Measurements from ENCODE around the gene DUS3L.
"Not testable (repeated sequence)": the region's sequence is repeated elsewhere in the genome, so short reads cannot be mapped to it uniquely, and the experiment has no call there.

DUS3L gene

DNA sequence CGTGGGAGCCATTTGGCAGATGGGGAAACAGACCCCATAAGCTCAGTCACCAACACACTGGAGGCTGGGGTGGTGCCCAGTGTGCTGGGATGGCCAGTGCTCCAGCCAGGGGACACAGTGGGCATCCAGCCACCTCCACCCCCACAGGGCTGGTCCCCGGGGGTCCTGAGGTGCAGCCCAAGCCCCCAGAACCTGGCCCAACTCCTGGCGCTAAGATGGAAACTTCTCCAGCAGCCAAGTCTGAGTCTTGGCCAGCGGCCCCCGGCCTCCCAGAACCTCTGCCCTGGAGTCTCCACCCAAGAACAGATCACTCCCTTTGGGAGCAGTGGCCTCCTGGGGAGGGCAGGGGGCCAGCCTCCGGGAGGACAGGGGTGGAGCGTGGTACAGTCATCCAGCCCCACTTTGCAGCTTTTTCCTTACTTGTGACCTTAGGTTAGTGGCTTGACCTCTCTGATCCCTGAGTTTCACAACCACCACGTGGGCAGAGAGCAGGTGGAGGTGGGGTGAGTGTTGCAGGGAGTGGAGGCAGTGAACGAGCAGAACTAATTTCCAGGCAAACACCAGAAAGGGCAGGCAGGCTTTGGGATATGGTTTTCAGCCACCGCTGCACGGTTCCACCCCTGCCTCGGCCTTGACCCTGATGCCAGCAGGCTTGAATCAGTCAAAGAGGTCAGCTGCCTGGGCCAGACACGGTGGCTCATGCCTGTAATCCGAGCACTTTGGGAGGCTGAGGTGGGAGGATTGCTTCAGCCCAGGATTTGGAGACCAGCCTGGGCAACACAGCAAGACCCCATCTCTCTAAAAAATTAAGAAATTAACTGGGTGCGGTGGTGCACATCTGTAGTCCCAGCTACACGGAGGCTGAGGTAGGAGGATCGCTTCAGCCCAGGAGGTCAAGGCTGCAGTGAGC, 9.7 kb upstream of the DUS3L start:
- DNase-seq (ENCODE audit: extremely low read depth in 1 of 2, low read depth in 1 of 2): no peak

GRCh38 chr19:5799247-5800241, 8.6 kb upstream of the DUS3L start:
- no peak for DNase-seq (ENCODE audit: extremely low read depth in 1 of 2, low read depth in 1 of 2)

GRCh38 chr19:5798244-5798643, 7.3 kb upstream of the DUS3L start:
- DNase-seq (ENCODE audit: extremely low read depth in 1 of 2, low read depth in 1 of 2): no peak

- no peak for DNase-seq (ENCODE audit: extremely low read depth in 1 of 2, low read depth in 1 of 2)
These were observed 4.5 kb upstream of the DUS3L start for GRCh38 chr19:5795382-5795919.

- no peak for DNase-seq (ENCODE audit: extremely low read depth in 1 of 2, low read depth in 1 of 2)
These were observed 2.2 kb upstream of the DUS3L start for GRCh38 chr19:5793188-5793587.

GRCh38 chr19:5792224-5792623, 1.3 kb upstream of the DUS3L start:
- no peak for DNase-seq (ENCODE audit: extremely low read depth in 1 of 2, low read depth in 1 of 2)

DNA sequence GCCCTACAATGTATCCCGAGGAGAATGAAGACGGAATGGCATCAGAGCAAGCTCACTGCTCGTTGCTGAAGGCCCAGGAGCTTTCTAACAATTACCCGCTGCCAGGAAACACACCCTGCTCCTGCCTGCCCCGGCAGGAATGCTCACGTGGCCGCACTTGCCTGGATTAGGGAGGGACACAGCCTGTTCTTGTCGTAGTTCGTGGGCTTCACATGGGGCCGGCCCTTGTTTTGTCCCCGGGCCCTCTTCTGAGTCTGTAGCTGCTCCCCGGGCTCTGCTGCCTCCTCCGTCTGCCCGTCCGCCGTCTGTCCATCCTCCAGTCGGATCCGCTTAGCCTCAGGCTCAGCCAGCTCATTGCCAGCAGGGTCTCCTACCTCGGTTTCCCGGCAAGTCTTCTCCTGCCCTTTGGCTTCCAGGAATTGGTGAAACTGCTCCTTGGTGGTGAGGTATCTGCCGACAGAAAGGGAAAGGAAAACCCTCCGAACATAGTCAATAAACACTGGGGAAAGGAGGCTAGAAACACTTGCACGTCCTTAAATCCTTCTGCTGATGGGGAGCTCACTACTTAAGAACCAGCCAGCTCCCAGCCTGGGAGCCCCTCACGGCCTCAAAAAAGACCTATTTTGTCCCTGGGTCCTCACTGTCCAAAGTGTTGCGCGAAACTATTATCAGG, 941 bp downstream of the DUS3L start:
- DNase-seq (ENCODE audit: extremely low read depth in 1 of 2, low read depth in 1 of 2): no peak

- DNase-seq (ENCODE audit: extremely low read depth in 1 of 2, low read depth in 1 of 2): no peak
These were observed 1.6 kb downstream of the DUS3L start for GRCh38 chr19:5789351-5789761.

DNA sequence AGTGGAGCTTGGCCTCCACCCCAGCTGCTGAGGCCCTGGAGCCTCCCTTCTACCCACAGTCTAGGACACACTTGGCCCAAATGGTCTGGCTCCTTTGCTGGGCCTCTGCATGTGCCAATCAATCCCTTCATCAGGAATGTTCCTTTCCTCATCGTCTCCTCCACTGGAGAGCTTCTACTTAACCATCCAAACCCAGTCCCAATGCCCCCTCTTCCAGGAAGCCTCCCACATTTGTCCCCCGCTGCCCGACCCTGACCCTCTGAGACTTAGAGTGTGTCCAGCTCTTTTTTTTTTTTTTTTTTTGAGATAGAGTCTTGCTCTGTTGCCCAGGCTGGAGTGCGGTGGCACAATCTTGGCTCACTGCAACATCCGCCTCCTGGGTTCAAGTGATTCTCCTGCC, 2.5 kb downstream of the DUS3L start:
- no peak for DNase-seq (ENCODE audit: extremely low read depth in 1 of 2, low read depth in 1 of 2)

DNA sequence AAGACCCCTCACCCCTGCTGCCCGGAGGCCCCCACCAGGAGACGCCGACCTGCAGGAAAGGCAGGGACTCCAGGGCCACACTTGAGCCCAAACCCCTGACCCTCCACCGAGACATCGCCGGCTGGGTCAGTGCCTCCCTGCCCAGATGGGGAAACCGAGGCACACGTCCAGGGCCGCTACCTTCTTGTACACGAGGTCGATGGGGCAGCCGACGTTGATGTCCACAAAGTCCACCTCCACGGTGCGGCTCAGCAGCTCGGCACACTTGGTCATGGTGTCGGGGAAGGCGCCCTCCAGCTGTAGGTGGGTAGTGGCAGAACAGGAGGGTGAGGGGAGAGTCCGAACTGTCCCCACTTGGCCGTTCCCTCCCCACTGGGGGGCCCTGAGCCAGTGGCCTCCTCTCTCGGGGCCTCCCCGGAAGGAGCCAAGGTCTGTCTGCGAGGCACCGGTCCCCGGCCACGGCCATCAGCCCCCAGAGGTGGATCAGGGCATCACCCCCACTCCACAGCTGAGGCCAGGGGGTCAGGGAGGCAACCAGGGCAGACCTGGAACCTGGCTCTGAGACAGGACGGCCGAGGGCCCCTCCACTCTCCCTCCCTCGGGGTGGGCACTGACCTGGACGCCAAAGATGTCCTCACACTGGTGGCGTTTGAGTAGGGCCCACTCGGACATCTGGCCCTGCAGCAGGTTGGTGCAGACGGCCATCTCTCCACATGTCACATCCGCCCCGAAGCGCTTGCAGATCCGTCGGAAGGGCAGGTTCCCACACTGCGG, 3.4 kb downstream of the DUS3L start:
- no peak for DNase-seq (ENCODE audit: extremely low read depth in 1 of 2, low read depth in 1 of 2)

DNA sequence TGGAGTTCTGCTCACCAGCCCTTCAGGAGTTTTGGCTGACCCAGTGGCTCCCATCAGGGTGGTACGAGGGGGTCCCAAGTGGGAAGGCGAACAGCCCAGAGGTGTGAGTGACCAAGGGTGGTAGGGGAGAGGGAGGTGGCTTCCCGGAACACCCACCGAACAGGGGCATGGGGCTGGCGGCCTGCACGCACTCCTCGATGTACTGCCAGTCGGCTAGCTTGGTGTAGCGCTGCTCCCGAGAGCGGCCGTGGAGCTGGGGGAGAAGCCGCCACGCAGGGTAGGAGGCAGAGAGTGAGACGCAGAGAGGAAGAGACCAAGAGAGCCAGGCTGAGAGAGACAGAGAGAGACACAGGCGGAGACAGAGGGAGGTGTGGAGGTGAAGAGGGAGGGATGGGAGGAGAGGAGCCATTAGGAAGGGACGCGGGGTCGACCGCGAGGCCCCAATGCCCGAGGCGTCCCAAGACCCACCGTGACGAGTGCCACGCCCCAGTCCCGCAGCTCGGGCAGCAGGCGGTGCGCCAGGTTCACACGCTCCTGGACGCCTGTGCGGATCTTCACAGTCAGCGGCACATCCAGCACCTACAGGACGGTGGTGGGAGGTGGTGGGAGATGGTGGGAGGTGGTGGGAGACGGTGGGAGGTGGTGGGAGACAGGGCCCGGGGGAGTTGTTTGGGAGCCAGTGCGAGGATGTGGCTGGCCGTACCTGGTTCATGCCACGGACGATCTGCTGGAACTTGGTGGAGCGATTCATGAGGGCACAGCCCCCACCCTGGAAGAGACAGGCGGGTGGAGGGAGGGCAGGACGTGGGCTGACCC, 4.2 kb downstream of the DUS3L start:
- no peak for DNase-seq (ENCODE audit: extremely low read depth in 1 of 2, low read depth in 1 of 2)

GRCh38 chr19:5785423-5785822, 5.5 kb downstream of the DUS3L start:
- DNase-seq (ENCODE audit: extremely low read depth in 1 of 2, low read depth in 1 of 2): no peak

DNA sequence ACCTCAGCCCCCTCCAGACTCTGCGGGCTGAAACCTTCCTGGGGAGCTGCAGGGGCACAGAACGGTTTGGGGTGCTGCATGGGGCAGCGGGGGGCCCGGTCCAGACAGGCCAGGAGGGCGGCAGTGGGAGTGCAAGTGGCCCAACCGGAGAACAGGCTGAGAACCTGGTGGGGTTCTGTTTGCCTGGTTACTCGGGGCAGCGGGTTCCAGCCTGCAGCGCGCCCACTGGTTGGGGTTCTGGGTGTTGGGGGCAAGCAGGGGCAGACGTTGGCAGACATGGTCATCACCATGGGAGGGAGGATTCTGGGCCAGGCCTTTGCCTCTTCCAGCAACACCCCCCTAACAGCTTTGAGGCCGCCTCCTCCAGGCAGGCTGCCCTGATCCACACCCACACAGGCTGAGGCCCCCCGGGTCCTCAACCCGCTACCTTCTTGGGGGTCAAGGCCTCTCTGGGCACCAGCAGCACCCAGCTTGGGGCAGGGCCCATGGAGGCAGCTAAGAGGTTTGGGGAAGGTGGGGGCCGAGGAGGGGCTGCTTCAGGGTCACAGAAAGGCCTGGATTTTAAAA, 6.3 kb downstream of the DUS3L start, which contains the start of gene PRR22:
PRR22 (minus strand) TSS at position 166 of the 567 bp plus-strand sequence; CDS start at position 80, 86 bp downstream.
- no peak for DNase-seq (ENCODE audit: extremely low read depth in 1 of 2, low read depth in 1 of 2)

DNA sequence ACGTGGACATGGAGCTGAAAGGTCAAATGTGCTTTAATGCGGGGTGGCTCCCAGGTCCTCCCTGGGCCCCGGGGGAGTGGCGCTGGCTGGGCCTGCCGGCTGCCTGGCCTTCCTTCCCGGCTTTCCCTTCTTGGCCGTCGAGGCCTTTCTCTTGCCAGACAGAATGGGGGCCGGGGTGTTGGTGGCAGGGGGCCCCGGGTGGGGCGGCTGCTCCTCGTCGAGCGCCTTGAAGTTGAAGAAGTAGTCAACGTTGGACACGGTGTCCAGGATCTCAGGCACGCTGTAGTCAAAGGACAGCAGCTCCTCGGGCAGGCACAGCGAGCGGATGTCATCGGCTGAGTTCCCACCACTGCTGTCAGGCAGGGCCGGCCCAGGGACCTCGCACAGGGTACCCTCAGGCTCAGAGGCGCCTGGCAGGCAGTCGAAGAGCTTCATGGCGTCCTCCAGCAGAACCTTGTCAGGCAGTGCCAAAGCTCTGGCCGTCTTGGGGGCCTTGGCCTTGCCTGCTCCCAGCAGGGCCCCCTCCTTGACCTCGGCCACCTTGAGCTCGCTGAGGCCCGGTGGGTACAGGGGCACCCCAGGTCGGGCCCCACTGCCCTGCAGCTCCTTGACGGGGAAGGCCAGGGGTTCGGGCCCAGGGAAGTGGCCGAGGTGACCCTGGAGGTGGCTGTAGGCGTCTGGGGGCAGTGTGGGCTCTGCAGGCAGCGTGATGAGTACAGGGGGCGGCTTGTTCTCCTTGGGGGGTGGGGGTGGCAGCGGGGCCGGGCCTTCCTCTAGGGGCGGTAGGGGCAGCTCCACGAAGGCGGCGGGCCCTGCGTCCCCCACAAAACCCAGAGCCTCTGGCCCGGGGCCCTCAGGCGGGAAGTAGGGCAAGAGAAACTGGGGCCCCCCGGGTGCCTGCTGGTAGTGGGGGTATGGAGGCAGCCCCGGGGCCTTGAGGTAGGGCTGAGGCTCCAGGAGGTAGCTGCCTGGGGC, 7.7 kb downstream of the DUS3L start:
- no peak for DNase-seq (ENCODE audit: extremely low read depth in 1 of 2, low read depth in 1 of 2)

DNA sequence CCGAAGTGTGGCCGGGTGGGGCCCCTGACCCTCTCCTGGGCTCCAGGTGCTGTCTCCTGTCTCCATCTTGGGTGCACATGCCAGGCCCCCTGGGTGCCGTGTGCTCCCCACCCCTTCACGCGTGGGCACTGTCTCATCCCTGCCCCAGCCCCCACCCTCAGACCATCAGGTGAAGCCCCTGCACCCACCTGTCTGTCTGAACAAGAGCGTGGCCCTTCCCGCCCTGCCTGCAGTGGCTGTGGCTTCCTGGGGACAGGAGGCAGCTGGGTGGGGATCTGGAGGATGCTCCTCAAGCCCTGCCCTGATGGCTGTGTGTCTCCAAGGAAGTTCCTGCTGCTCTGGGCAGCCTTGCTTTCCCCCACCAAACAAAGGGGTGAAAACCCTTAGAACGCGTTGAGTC, 8.6 kb downstream of the DUS3L start:
- no peak for DNase-seq (ENCODE audit: extremely low read depth in 1 of 2, low read depth in 1 of 2)

DNA sequence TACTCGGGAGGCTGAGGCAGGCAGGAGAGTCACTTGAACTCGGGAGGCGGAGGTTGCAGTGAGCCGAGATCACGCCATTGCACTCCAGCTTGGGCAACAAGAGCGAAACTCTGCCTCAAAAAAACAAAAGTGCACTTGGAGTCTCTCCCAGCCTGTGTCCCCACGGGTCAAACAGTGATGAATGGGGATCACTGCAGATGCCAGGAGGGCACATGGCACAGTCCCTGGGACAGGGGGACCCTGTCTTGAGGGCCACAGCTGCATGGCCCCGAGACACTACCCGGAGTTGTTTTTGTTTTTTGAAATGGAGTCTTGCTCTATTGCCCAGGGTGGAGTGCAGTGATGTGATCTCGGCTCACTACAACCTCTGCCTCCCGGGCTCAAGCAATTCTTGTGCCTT, 10.0 kb downstream of the DUS3L start:
- not testable (repeated sequence) for DNase-seq (ENCODE audit: extremely low read depth in 1 of 2, low read depth in 1 of 2)

- no peak for DNase-seq (ENCODE audit: extremely low read depth in 1 of 2, low read depth in 1 of 2)
These were observed 12.6 kb downstream of the DUS3L start for GRCh38 chr19:5778402-5778801.
